Adipose tissue (tissue), 3 donors: ENCODE results near the gene ROMO1. TPM values are rescaled to one million over a fixed set of nuclear protein-coding genes. Genes with fewer than 3 reads are reported as not detected.

Experiments used
- H3K27ac ChIP-seq: one replicate; pipeline ENCODE4 v1.5.1; 2013; ENCODE audit warnings: low read depth, low read length
- WGBS, 3 donors: extraction: QIAGEN DNeasy Blood & Tissue Kit; methylation state at CpG; one replicate each; pipeline ENCODE4 v1.1.7; 2013; 5-methylcytosine and 5-hydroxymethylcytosine counted together
- polyA plus RNA-seq, 3 donors: library from polyadenylated mRNA; stranded (reverse); fragments of 200-250 nt; gene quantifications; one replicate each; pipeline ENCODE4 v1.2.3, GENCODE V29; 2013
- donor health status: healthy with polysubstance abuse.
- donor health status: Bipolar disorder and iron deficiency.
- donor health status: healthy.

Gene ROMO1
- polyA plus RNA-seq, result 100 to 1,000 TPM; 211 to 389 (median 355) TPM

DNA sequence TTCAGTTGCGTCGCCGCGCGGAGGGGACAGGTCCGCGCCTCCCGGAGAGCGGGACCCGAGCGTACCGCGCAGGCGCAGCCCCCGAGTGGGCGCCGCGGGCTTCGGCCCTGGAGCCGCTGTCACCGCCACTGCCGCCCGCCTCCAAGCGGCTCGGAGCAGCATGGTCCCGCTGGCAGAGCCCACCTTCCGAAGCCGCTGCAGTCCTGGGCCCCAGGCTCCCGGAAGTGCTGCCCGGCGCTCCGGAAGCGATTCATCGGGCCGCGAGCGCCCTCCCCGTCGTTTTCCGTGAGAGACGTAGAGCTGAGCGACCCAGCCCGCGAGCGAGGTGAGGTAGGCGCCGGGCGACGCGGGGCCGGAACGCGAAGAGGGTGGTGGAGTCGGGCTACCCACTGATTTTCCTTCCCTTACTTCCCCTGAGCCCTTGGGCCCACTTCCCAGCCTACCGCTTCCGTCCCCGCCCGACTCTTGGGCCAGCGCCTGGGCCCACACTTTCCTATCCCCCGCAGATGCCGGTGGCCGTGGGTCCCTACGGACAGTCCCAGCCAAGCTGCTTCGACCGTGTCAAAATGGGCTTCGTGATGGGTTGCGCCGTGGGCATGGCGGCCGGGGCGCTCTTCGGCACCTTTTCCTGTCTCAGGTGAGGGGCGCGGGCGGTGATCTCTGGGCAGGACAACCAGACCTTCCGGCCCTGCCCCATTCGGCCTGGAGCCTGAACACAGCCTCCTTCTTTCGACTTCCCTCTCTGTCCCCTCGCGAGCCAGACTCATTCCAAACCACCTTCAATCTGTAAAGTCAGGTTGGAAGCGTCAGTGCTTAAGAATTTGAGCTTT is at the start of gene ROMO1, which contains the start of gene NFS1:
ROMO1 (plus strand) TSS at position 279 of the 830 bp plus-strand sequence; CDS start at position 507, 228 bp downstream.
NFS1 (minus strand) TSS at position 226 of the 830 bp plus-strand sequence; CDS start at position 162, 64 bp downstream.
- peak within 1 kb of the TSS; percentile 83 for H3K27ac ChIP-seq
- 0 to 1% (median 0%) methylated on average over 80 to 81 of the region's 81 CpGs for WGBS, 3 donors

GRCh38 chr20:35650632-35651031 is 48.6 kb upstream of the ROMO1 start:
- WGBS, 3 donors, result 78 to 86% (median 79%) methylated on average over 3 of the region's 3 CpGs

GRCh38 chr20:35651958-35652357 is 47.2 kb upstream of the ROMO1 start:
- no peak overlapping the region for H3K27ac ChIP-seq

More at GRCh38 chr20:35650632-35651031, 48.6 kb upstream of the ROMO1 start:
- no peak overlapping the region for H3K27ac ChIP-seq

DNA sequence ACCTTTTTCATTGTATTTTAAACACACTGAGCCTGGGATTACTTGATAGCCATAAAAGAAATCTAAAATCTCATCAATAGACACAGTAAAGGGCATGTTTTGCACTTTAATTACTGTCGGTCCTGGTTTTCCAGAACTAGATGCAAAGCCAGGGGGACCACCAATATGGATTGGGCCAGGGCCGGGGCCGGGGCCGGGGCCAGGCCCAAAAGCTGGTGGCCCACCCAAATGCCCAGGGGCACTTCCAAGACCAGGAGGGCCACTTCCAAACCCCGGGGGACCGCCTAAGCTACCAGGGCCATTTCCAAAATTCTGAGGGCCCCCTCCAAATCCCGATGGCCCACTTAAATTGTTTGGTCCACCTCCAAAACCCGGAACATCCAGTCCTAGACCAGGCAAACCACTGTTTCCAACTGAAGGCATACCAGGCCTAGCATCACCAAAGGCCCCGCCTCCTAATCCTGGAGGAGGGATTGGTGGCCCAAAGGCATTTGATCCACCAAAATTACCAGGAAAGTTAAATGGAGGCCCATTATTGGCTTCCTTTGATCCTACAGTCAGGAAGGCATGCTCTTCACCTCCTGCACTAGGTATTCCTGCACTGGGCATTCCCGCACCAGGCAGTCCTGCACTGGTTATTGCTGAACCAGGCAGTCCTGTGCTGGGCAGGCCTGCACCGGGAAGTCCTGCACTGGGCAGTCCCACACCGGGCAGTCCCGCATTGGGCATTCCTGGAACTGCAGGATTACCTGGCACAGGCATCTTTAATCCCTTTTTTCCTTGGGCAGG is 46.4 kb upstream of the ROMO1 start:
- 96 to 98% (median 96%) methylated on average over 13 of the region's 13 CpGs for WGBS, 3 donors
- no peak overlapping the region for H3K27ac ChIP-seq

GRCh38 chr20:35653430-35653734 is 45.8 kb upstream of the ROMO1 start:
- no peak overlapping the region for H3K27ac ChIP-seq
- WGBS, 3 donors, result 97 to 98% (median 97%) methylated on average over 3 of the region's 3 CpGs

DNA sequence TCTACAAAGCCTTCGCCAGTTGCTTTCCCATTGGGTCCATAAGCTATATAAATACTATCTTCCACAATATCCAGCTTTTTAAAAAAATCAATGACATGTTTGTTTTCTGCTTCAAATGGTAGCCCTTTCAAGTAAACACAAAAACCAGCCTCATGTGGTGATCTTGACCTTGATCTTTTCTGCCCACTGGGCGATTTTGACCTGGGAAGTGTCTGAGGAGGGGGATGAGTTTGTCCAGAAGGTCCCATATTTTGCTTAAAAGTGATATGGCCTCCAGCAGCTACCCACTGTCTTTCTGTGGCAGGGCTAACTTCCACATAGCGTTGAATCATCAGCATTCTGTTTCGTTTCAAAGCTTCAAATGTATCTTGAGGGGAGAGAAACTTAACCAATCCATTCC is 45.3 kb upstream of the ROMO1 start:
- 92 to 94% (median 94%) methylated on average over 4 of the region's 4 CpGs for WGBS, 3 donors
- no peak overlapping the region for H3K27ac ChIP-seq

DNA sequence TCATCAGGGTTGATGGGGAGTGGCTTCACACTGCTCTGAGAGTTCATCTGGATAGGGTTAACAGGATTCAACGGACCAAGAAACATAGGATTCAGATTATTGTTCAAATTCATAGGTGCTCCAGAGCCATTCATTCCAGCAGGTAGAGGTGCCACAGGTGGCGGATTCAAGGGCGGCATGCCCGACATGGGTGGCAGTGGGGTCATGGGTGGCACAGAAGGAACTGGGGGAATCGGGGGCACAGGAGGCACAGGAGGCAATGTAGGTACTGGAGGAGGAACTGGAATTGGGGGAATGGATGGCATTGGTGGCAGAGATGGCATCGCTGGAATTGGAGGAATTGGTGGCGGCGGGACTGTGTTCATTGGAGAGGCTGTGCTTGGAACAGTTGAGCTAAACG is 44.8 kb upstream of the ROMO1 start:
- WGBS, 3 donors, result 94 to 96% (median 96%) methylated on average over 9 of the region's 9 CpGs

DNA sequence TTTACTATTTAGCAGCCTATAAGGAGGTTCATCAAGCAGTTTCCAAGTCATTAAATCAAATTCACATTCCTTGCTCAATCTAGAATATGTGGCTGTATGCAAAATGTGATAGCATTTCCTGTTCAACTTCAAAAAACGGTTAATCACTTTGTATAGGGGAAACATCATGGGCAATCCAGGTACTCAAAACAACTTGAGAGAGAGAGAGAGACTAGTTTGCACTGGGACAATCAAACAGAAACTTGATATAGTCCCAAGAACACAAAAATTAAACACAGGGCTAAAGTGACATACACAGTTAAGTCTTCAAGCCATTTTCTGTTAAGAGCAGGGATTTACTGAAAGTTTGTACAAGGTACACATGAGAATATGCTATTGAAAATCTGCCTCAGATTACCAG is 41.9 kb upstream of the ROMO1 start:
- no peak overlapping the region for H3K27ac ChIP-seq
- 10 to 25% (median 14%) methylated on average over 1 of the region's 1 CpG for WGBS, 3 donors

More for the DNA sequence above, 44.8 kb upstream of the ROMO1 start:
- H3K27ac ChIP-seq, result no peak overlapping the region

DNA sequence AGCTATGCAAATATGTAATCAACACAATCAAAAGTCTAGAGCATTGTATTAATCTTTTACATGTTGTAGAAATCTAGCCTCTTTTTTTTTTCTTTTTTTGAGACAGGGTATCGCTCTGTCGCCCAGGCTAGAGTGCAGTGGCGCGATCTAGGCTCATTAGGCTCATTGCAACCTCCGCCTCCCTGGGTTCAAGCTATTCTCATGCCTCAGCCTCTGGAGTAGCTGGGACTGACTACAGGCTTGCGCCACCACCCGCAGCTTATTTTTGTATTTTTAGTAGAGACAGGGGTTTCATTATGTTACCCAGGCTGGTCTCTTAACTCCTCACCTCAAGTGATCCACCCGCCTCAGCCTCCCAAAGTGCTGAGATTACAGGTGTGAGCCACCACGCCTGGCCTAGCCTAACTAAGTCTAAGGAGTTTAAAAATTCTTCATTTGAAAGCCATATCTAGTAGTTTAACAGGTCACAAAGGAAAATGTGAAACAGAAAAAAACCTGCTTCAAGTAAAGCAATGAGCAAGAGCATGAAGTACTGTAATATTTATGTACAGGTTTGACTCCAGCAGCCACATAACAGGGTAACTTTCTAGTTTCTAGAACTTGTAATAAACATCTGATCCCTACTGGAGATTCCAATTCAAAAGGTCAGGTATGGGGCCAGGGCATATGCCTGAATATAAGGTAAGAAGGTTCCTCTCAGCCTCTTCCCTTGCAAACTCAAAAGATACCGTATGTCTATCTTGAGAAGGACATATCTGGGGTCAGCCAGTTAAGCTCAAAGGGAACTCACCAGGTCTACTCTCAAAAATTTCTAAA is 38.9 kb upstream of the ROMO1 start:
- H3K27ac ChIP-seq, result no peak overlapping the region
- WGBS, 3 donors, result 89 to 93% (median 90%) methylated on average over 10 of the region's 10 CpGs

GRCh38 chr20:35661053-35661452 is 38.2 kb upstream of the ROMO1 start:
- no peak overlapping the region for H3K27ac ChIP-seq
- WGBS, 3 donors, result 61 to 83% (median 80%) methylated on average over 2 of the region's 2 CpGs

DNA sequence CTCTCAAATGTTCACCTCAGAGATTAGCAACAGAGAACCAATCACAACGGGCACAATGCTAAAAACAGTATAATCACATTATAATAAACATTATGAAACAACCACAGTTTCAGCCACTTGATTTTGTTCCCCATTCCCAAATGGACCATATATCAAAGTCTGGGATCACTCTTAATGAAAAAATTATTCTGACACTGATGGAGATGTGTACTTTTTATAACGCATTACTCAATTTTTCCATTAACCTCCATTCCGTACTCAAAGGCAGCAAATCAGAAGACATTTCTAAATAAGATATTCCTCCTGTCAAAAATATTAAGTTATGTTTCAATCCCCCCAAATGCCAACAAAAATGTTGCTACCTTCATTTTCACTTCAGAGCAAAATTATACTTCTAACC is 37.3 kb upstream of the ROMO1 start:
- no peak overlapping the region for H3K27ac ChIP-seq
- 14 to 40% (median 40%) methylated on average over 3 of the region's 3 CpGs for WGBS, 3 donors

DNA sequence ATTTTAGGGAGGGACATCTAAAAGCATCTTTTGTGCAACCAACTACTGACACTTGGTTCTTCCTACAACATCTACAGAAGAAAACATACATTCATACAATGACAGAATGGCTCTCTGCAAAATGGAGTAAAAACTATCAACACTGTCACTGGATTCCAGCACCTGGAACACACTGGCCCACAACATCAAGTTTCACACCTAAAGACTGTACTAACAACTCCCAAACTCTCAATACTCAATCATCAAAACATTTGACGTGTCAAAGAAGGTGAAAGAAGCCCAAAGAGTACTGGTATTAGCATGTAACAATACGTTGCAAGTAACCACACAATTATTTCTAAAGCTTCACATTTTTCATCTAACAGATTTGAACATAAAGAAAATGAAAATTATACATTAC is 36.7 kb upstream of the ROMO1 start:
- 12 to 24% (median 21%) methylated on average over 2 of the region's 2 CpGs for WGBS, 3 donors
- H3K27ac ChIP-seq, result no peak overlapping the region

DNA sequence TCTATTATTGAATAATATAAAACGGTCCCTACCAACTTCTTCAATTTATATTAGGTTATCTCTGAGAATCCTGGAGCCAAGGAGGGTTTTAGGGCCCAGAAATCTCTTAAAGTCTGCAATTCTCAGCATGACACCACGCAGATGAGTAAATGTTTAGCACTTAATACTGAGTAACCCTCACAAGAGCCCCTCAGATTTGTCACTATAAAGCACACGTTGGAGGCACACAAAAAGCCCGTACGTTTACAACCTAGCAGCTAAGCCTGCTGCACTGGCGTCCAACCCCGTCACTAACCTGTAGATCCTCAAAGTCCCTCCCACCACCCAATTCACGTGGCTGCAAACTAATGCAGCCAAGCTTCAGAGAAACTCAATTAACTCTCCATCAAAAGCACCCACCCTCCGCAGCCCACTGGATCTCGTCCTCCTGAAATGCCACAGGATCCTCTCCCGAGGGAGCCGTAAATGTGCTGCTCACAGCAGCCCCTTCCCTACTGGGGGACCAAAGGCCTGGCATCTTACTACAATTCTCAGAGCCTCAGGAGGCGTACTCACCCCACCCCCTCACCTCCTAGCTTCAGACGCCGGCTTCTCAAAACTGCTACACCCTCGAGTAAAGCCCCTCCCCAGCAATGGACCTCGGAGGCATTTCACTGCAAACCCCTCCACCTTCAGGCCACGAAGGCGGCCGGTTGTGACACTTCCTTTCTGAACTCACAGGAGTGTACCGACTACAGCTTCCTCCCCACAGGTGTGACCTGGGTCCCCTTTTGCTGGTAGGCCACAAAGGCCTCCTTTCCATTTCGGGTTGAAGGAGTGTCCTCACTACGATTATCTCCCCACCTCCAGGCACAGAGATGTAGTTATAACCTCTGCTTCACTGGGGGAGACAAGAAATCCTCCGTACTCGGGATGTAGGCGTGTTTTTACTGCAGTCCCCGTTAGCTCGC is 35.4 kb upstream of the ROMO1 start:
- 0 to 1% (median 0%) methylated on average over 28 of the region's 28 CpGs for WGBS, 3 donors

DNA sequence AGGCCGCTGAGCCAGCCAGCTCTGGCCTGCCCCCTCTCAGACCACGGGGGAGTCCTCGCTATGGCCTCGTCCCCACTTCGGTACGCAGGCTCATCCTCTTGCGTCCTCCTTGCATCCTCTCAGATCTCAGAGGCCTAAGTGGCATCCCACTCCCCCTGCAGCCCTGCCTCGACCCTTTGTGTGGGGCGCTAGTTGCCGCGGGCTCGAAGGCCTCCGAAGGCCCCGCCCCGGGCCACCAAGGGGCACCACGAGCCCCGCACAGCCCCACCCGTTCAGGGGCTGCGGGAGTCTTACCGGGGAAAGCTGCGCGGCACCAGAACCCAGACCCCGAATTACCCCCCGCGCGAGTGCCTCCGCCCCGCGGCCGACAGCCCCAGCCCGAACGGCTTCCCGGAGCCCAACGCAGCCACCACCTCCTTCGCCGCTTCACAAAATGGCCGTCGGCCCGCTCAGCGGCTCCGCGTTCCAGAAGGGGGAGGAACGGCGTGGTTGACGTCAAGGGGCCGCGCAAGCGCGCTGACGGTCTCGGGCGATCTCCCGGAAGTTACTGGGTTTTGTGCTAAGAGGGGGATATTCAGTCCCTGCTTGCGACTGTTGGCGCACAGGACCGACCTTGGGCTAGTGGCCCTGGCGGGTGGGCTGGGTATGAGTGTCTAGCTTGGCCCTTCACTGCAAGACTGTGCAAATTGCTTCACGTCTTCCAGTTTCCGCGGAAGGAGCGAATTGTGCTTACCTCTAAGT is 34.6 kb upstream of the ROMO1 start, which contains the start of the genes CPNE1 and RBM12:
CPNE1 (minus strand) TSS at position 435 of the 741 bp plus-strand sequence. CDS start 31,977 bp downstream, outside the sequence.
RBM12 (minus strand) TSS at position 435 of the 741 bp plus-strand sequence. CDS start 9,578 bp downstream, outside the sequence.
- 0% methylated on average over 58 to 61 of the region's 61 CpGs for WGBS, 3 donors
- peak within 1 kb of the TSS; percentile 91 for H3K27ac ChIP-seq

More for the DNA sequence above, 35.4 kb upstream of the ROMO1 start:
- peak overlapping the region; percentile 91 for H3K27ac ChIP-seq

DNA sequence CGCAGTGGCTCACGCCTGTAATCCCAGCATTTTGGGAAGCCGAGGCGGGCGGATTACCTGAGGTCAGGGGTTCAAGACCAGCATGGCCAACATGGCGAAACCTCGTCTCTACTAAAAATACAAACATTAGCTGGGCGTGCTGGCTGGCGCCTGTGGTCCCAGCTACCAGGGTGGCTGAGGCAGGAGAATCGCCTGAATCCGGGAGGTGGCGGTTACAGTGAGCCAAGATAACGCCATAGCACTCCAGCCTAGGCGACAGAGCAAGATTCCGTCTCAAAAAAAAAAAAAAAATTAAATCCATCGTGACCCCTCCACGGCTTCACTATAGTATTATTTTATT is 33.3 kb upstream of the ROMO1 start:
- no peak overlapping the region for H3K27ac ChIP-seq
- 96 to 98% (median 97%) methylated on average over 16 to 17 of the region's 17 CpGs for WGBS, 3 donors

DNA sequence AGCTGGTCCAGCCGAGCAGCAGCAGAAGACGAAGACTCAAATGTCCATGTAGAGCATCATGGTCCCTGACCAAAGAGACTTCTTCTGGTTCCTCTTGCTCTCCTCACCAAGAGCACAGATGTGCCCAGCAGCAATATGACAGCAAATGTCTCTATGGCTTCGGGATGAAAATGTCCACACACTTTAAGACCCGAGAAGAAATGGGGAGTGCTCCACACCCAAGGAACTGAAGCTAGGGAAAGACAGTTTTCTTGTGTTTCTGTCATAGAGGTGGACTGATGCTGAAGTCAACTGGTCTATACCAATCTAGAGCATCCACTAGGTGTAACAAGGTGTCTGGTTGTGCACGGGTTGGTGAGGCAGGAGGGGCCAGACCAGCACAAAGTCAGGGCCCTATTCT is 30.0 kb upstream of the ROMO1 start:
- WGBS, 3 donors, result 91 to 99% (median 97%) methylated on average over 5 of the region's 5 CpGs
- H3K27ac ChIP-seq, result no peak overlapping the region

GRCh38 chr20:35669681-35670080 is 29.5 kb upstream of the ROMO1 start:
- no peak overlapping the region for H3K27ac ChIP-seq
- WGBS, 3 donors, result 92 to 95% (median 93%) methylated on average over 1 of the region's 1 CpG
